ENCODE measurements around the gene CDPF1.

- no peak for TF ChIP-seq POLR2A (IDR thresholded peaks at IDR 0.05)
- TF ChIP-seq, protein P1, sequence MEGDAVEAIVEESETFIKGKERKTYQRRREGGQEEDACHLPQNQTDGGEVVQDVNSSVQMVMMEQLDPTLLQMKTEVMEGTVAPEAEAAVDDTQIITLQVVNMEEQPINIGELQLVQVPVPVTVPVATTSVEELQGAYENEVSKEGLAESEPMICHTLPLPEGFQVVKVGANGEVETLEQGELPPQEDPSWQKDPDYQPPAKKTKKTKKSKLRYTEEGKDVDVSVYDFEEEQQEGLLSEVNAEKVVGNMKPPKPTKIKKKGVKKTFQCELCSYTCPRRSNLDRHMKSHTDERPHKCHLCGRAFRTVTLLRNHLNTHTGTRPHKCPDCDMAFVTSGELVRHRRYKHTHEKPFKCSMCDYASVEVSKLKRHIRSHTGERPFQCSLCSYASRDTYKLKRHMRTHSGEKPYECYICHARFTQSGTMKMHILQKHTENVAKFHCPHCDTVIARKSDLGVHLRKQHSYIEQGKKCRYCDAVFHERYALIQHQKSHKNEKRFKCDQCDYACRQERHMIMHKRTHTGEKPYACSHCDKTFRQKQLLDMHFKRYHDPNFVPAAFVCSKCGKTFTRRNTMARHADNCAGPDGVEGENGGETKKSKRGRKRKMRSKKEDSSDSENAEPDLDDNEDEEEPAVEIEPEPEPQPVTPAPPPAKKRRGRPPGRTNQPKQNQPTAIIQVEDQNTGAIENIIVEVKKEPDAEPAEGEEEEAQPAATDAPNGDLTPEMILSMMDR (IDR thresholded peaks at IDR 0.05): no peak
These were observed 35.5 kb downstream of the CDPF1 start for GRCh38 chr22:46214616-46215015.
